GM12878 (cell line): Measurements from ENCODE around the gene DMXL2.

Experiments
- BCL11A ChIP-seq: IDR thresholded peaks from 2 replicates; pipeline ENCODE4 v1.6.1; 2011; ENCODE audit warnings: low read depth, low read length
- BMI1 ChIP-seq: fragments of 450-650 bp; IDR thresholded peaks from 2 replicates; pipeline ENCODE4 v1.6.1; 2016; ENCODE audit warnings: mild to moderate bottlenecking, moderate library complexity, borderline replicate concordance
- EP300 ChIP-seq, 2 experiments: fragments of 150-350 bp in 1 of 2; IDR thresholded peaks; 2 replicates each; pipeline ENCODE4 v1.6.1; 2011 to 2012; ENCODE audit warnings: low read depth in 2 of 2, low read length in 2 of 2, borderline replicate concordance in 1 of 2, improper control_type of control experiment in 1 of 2, inconsistent platforms in 1 of 2; ENCODE audit not compliant: control insufficient read depth in 1 of 2
- FOS ChIP-seq: IDR thresholded peaks from 3 replicates; pipeline ENCODE4 v1.6.1; 2011; ENCODE audit warnings: borderline replicate concordance; ENCODE audit not compliant: insufficient read length; ENCODE audit errors: extremely low read depth
- HDAC2 ChIP-seq: fragments of 200-600 bp; sonication (generic); IDR thresholded peaks from 2 replicates; pipeline ENCODE4 v1.6.1; 2017
- NFIC ChIP-seq: IDR thresholded peaks from 2 replicates; pipeline ENCODE4 v1.6.1; 2012; ENCODE audit warnings: low read depth, mild to moderate bottlenecking, inconsistent platforms, low read length, moderate library complexity
- NFYB ChIP-seq: IDR thresholded peaks from 2 replicates; pipeline ENCODE4 v1.6.1; 2011; ENCODE audit warnings: low read depth, mild to moderate bottlenecking, low read length, improper control_type of control experiment, moderate library complexity; ENCODE audit not compliant: insufficient read depth
- RAD21 ChIP-seq: IDR thresholded peaks from 2 replicates; pipeline ENCODE4 v1.6.1; 2011; ENCODE audit warnings: mild to moderate bottlenecking, low read depth, low read length, moderate library complexity; ENCODE audit not compliant: insufficient read depth
- TF ChIP-seq, protein P1 (sequence below), 3 experiments: IDR thresholded peaks in 2 of 3; conservative IDR thresholded peaks in 1 of 3; 2 replicates each; pipeline ENCODE4 v1.5.1; 2011; ENCODE audit warnings: low read depth in 3 of 3, low read length in 3 of 3, mild to moderate bottlenecking in 3 of 3, control low read depth in 2 of 3, moderate library complexity in 2 of 3, inconsistent platforms in 1 of 3, mixed read lengths in 1 of 3; ENCODE audit not compliant: control insufficient read depth in 2 of 3, insufficient read depth in 1 of 3; ENCODE audit errors: extremely low read depth in 1 of 3
- TF ChIP-seq, protein P2 (sequence below): IDR thresholded peaks from 2 replicates; pipeline ENCODE4 v1.6.1; 2011; ENCODE audit warnings: low read depth, mild to moderate bottlenecking, low read length, moderate library complexity, borderline replicate concordance; ENCODE audit errors: extremely low read depth

DNA sequence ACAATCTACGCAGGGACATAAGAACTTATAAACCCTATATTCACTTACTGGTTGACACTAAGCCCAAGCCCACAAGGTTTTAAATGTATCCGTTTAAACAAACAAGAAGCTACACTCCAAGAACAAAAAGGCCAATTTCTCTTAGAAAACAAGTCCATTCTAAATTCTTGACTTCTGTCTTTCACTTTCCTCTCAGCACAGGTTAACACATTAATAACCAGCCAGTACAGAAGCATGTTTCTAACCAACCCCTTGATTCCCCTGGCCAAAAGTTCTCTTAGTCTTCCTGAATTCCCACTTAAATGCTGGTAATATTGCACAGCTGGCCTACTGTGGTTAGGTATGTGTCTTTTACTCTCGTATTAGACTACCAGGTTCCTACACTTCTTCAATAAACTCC, 4.7 kb downstream of the DMXL2 start:
- TF ChIP-seq HDAC2 (no peak), NFYB (no peak), EP300 (IDR thresholded peaks at IDR 0.05; ENCODE audit: borderline replicate concordance in 1 of 2, control insufficient read depth in 1 of 2, low read depth in 2 of 2, low read length in 2 of 2) (no peak), RAD21 (no peak), BMI1 (no peak), BCL11A (no peak), FOS (no peak), NFIC (no peak)
- TF ChIP-seq, protein P1, sequence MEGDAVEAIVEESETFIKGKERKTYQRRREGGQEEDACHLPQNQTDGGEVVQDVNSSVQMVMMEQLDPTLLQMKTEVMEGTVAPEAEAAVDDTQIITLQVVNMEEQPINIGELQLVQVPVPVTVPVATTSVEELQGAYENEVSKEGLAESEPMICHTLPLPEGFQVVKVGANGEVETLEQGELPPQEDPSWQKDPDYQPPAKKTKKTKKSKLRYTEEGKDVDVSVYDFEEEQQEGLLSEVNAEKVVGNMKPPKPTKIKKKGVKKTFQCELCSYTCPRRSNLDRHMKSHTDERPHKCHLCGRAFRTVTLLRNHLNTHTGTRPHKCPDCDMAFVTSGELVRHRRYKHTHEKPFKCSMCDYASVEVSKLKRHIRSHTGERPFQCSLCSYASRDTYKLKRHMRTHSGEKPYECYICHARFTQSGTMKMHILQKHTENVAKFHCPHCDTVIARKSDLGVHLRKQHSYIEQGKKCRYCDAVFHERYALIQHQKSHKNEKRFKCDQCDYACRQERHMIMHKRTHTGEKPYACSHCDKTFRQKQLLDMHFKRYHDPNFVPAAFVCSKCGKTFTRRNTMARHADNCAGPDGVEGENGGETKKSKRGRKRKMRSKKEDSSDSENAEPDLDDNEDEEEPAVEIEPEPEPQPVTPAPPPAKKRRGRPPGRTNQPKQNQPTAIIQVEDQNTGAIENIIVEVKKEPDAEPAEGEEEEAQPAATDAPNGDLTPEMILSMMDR (IDR thresholded peaks at IDR 0.05 in 2 of 3, conservative IDR thresholded peaks at IDR 0.05 in 1 of 3; ENCODE audit: control insufficient read depth in 2 of 3, extremely low read depth in 1 of 3, insufficient read depth in 1 of 3, low read depth in 3 of 3, low read length in 3 of 3), result no peak
- TF ChIP-seq, protein P2, sequence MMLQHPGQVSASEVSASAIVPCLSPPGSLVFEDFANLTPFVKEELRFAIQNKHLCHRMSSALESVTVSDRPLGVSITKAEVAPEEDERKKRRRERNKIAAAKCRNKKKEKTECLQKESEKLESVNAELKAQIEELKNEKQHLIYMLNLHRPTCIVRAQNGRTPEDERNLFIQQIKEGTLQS, result no peak
